Chondrocyte (in vitro differentiated cells): ENCODE measurements around the gene STARD3. TPM values are rescaled to one million over a fixed set of nuclear protein-coding genes. Genes with fewer than 3 reads are reported as not detected.
"Not testable (repeated sequence)": the region's sequence is repeated elsewhere in the genome, so short reads cannot be mapped to it uniquely, and the experiment has no call there.

Source experiments
- DNase-seq: peaks from one replicate; pipeline ENCODE4 v3.0.0; 2021; ENCODE audit warnings: mixed read lengths, low spot score
- H3K27ac Mint-ChIP-seq: one replicate; pipeline ENCODE4 v1.8.0; 2021; ENCODE audit warnings: mild to moderate bottlenecking, moderate library complexity, mixed read lengths; ENCODE audit not compliant: unreplicated experiment
- H3K27me3 Mint-ChIP-seq: 2 replicates; pipeline ENCODE4 v1.8.0; 2021; ENCODE audit warnings: low read depth, mixed read lengths
- H3K36me3 Mint-ChIP-seq: 2 replicates; pipeline ENCODE4 v1.8.0; 2021; ENCODE audit warnings: low read depth, mixed read lengths
- H3K4me1 Mint-ChIP-seq: 2 replicates; pipeline ENCODE4 v1.8.0; 2021; ENCODE audit warnings: low read depth, mild to moderate bottlenecking, mixed read lengths
- H3K4me3 Mint-ChIP-seq: one replicate; pipeline ENCODE4 v1.8.0; 2021; ENCODE audit warnings: mild to moderate bottlenecking, moderate library complexity, mixed read lengths; ENCODE audit not compliant: unreplicated experiment
- H3K9me3 Mint-ChIP-seq: 2 replicates; pipeline ENCODE4 v1.8.0; 2021; ENCODE audit warnings: low read depth, mixed read lengths
- total RNA-seq: library from RNA; stranded (reverse); gene quantifications from 3 replicates; pipeline ENCODE4 v1.2.1, GENCODE V29; 2021
- TF ChIP-seq, protein P1 (sequence below): fragments of 200-600 bp; sonication (generic); IDR thresholded peaks from 2 replicates; pipeline ENCODE4 v1.5.0; 2021; ENCODE audit warnings: antibody characterized with exemption, mild to moderate bottlenecking, moderate library complexity

Gene STARD3
- total RNA-seq, 1 donor from 2014 or later = 42.3 TPM

DNA sequence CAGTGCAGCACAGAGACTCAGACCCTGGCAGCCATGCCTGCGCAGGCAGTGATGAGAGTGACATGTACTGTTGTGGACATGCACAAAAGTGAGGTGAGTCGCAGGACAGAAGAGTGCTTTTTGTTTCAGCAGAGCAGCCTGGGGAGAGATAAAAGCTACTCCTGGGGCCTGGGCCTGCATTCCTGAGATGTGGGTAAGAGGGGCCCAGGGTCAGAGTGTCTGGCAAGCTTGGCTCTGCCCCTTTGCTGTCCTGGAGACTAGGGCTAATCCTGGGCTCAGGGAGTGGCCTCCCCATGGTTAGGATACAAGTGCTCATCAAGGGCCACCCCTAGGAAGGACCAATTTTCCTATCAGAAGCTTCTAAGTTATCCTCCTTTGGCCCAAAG, 58.1 kb downstream of the STARD3 start:
- no peaks in the 10 kb centered on the region for H3K9me3 Mint-ChIP-seq
- H3K27me3 Mint-ChIP-seq = no peaks in the 10 kb centered on the region
- no peak overlapping the region for H3K27ac Mint-ChIP-seq
- TF ChIP-seq, protein P1, sequence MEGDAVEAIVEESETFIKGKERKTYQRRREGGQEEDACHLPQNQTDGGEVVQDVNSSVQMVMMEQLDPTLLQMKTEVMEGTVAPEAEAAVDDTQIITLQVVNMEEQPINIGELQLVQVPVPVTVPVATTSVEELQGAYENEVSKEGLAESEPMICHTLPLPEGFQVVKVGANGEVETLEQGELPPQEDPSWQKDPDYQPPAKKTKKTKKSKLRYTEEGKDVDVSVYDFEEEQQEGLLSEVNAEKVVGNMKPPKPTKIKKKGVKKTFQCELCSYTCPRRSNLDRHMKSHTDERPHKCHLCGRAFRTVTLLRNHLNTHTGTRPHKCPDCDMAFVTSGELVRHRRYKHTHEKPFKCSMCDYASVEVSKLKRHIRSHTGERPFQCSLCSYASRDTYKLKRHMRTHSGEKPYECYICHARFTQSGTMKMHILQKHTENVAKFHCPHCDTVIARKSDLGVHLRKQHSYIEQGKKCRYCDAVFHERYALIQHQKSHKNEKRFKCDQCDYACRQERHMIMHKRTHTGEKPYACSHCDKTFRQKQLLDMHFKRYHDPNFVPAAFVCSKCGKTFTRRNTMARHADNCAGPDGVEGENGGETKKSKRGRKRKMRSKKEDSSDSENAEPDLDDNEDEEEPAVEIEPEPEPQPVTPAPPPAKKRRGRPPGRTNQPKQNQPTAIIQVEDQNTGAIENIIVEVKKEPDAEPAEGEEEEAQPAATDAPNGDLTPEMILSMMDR = no peak
- no peaks in the 10 kb centered on the region for H3K36me3 Mint-ChIP-seq
- peaks cover 13% of the 10 kb centered on the region for H3K4me1 Mint-ChIP-seq
- no peak overlapping the region for H3K4me3 Mint-ChIP-seq
- no peak for DNase-seq

- peaks cover 24% of the 10 kb centered on the region for H3K4me1 Mint-ChIP-seq
Observed at GRCh38 chr17:39696731-39697130, 59.8 kb downstream of the STARD3 start.

DNA sequence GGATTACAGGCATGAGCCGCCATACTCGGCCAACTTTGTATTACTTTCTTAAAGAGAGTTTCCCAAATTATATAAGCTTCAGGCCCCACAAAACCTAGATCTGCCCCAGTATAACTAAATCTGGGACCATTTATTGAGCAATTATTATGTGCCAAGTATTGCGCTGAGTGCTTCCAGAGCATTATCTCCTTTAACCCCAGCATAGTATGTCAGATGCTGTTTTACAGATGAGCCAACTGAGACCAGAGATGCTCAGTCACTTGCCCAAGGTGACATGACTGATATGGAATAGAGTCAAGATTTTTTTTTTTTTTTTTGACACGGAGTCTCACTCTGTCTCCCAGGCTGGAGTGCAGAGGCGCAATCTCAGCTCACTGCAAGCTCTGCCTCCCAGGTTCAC, 61.0 kb downstream of the STARD3 start:
- DNase-seq = no peak
- Mint-ChIP-seq H3K27ac (no peak overlapping the region), H3K4me1 (peaks cover 32% of the 10 kb centered on the region), H3K4me3 (no peak overlapping the region), H3K36me3 (no peaks in the 10 kb centered on the region), H3K9me3 (no peaks in the 10 kb centered on the region), H3K27me3 (no peaks in the 10 kb centered on the region)
- TF ChIP-seq, protein P1 = no peak

More at GRCh38 chr17:39696731-39697130, 59.8 kb downstream of the STARD3 start:
- TF ChIP-seq, protein P1 = no peak
- Mint-ChIP-seq H3K9me3 (no peaks in the 10 kb centered on the region), H3K27me3 (no peaks in the 10 kb centered on the region), H3K36me3 (no peaks in the 10 kb centered on the region), H3K4me3 (no peak overlapping the region), H3K27ac (no peak overlapping the region)
- DNase-seq = no peak

- Mint-ChIP-seq H3K27ac (peak overlapping the region; percentile 87), H3K4me1 (peaks cover 41% of the 10 kb centered on the region), H3K4me3 (peak overlapping the region; percentile 88)
- H3K27me3 Mint-ChIP-seq, H3K9me3 Mint-ChIP-seq, H3K36me3 Mint-ChIP-seq, DNase-seq: not testable (repeated sequence)
Observed at GRCh38 chr17:39699157-39699817, 62.3 kb downstream of the STARD3 start.

DNA sequence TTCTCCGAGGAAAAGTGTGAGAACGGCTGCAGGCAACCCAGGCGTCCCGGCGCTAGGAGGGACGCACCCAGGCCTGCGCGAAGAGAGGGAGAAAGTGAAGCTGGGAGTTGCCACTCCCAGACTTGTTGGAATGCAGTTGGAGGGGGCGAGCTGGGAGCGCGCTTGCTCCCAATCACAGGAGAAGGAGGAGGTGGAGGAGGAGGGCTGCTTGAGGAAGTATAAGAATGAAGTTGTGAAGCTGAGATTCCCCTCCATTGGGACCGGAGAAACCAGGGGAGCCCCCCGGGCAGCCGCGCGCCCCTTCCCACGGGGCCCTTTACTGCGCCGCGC, 62.8 kb downstream of the STARD3 start, which contains the start of gene ERBB2:
ERBB2 (plus strand) TSS at position 247 of the 330 bp plus-strand sequence. CDS start 175 bp downstream, outside the sequence.
- Mint-ChIP-seq H3K27me3 (no peaks in the 10 kb centered on the region), H3K4me1 (peaks cover 46% of the 10 kb centered on the region), H3K4me3 (peak within 1 kb of the TSS; percentile 88), H3K27ac (peak within 1 kb of the TSS; percentile 87), H3K36me3 (no peaks in the 10 kb centered on the region), H3K9me3 (no peaks in the 10 kb centered on the region)
- TF ChIP-seq, protein P1 = no peak
- no peak for DNase-seq
